Middle frontal gyrus (tissue), 1 donor: ENCODE measurements around the gene OOSP3.
"Not testable (repeated sequence)": the region's sequence is repeated elsewhere in the genome, so short reads cannot be mapped to it uniquely, and the experiment has no call there.

Experiments
- DNase-seq: peaks from one replicate; pipeline ENCODE4 v3.0.0-alpha.2; 2015; ENCODE audit warnings: low spot score; ENCODE audit errors: extremely low spot score

The OOSP3 gene

DNA sequence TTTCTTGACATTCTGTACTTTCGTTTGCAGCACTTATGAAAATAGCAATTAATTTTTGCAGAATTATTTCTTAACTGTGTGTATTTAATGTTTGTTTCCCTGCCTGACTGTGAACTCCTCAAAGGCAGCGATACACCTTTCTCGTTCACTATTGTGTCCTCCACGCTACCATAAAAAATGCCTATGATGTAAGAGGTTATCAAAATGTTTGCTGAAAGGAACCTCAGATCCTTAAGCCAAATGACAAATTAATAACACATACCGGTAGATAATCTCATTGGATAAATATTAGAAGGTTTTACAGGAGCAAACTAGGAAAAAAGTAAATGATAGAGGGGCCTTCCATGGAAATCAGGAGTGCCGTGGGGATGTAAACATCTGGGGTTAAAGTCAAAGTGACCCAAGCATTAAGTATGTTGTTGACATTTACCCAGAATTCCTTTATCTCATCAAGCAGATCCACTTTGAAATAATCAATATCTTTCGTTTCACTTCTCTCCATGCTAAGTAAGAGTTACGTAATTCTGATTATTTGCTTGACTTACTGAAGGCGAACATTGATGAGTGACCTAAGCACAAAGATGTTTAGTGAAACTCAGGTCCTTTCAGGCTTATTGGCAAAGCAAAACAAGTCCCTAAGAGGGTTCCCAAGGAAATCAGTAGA lies 2.6 kb upstream of the OOSP3 start:
- DNase-seq, result no peak

DNA sequence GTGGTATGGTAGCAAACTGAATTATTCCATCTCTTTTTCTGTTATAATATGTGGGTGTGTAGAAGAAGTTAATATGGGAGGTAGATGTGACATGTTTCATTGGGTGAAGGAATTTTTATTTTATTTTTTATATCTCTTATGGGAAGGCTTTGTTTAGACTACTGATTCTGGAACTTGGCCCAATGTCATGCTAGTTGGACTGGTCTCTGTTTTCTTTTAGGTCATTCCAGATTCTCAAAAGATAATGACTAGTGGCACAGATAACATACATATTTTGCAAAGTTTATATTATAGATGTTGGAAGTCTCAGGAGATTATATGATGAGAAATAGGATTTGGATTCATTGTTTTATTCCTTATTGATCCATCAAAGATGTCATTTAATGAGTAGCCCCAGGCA lies 1.3 kb upstream of the OOSP3 start:
- no peak for DNase-seq

DNA sequence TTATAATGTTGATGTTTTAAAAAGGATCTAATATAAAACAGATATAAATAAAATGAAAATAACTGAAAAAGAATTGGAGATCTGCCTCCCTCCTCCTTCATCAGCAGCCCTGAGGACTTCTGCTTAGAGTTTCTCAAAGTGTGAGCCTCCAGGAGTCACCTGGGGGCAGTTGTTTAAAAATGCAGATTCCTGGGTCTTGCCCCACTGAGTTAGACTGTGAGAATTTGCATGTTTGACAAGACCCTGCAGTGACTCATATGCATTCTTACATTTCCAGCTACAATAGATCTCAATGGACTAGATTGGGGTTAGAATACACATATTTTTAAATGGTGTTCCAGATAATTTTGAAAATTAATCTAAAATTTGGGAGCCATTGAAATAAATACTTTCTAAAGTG lies 798 bp upstream of the OOSP3 start:
- no peak for DNase-seq

DNA sequence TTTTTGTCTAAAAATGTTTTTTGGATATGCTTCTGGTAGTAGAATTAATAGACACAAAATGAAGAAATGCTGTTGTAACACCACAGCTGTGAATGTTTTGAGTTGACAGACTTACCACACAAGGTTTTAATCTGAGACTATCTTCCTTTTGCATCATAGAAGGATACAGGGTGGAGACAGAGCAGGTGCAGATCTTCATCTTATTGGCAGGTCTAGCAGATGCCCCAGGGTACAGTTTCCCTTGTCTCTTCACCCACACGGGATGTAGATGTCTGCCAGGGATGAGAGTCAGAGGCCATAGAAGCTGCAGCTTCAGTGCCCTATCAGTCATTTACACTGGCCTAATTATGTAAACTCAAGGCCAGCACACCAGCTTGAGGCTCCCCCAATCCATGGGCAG lies 985 bp downstream of the OOSP3 start:
- no peak for DNase-seq

DNA sequence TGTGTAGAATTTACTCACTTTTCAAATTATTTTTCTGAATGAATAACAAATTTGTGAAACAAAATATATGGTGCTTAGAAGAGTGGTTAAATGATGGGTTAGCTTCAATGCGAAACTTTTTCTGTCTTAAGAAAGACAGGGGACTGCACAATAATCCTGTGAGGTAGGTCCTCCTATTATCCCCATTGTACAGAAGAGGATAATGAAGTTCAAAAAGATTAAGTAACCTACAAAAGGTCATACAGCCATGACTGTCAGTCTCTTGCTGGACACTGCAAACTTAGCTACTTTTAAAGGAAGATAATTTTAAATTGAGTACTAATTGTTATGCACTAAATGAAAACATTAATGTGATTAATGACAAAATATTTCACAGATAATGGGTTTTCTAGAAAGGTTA lies 5.0 kb downstream of the OOSP3 start:
- DNase-seq, result no peak

DNA sequence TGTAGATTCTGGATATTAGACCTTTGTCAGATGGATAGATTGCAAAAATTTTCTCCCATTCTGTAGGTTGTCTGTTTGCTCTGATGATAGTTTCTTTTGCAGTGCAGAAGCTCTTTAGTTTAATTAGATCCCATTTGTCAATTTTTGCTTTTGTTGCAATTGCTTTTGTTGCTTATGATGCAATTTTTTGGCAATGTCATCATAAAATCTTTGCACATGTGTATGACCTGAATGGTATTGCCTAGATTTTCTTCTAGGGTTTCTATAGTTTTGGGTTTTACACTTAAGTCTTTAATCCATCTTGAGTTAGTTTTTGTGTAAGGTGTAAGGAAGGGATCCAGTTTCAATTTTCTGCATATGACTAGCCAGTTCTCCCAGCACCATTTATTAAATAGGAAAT lies 8.6 kb downstream of the OOSP3 start:
- not testable (repeated sequence) for DNase-seq

DNA sequence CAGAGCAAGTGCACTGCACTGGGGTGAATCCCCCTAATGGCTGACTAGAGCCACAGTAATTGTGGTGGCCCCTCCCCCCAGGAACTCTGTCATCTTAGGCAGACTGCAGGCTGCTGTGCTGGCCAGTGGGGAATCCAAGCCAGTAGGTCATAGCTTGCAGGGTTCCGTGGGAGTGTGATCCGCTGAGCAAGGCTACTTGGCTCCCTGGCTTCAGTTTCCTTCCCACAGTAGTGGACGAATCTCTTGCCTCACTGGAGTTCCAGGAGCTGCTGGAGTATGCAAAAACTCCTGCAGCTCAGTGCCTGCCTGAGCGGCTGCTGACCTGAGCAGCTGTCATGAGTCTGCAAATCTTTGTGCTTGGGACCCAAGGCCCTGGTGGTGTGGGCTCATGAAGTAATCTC lies 13.2 kb downstream of the OOSP3 start:
- DNase-seq, result no peak

DNA sequence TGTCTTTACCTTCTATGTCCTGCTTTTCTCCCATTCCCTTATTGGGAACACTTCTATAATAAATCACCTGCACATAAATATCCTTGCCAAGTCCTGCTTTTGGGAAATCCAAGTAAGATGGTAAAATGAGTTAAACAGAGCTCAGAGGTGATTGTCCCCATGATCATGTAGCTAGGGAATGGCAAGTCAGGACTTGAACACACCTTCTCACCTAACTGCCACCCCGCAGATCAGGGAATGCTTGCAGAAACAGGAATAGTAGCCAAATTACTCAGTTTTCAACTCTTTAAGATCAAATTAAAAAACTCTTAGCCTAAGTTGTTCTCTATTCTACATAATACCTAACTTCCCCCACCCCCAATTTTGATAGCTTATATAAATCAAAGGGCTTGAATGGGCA lies 16.0 kb downstream of the OOSP3 start:
- no peak for DNase-seq

DNA sequence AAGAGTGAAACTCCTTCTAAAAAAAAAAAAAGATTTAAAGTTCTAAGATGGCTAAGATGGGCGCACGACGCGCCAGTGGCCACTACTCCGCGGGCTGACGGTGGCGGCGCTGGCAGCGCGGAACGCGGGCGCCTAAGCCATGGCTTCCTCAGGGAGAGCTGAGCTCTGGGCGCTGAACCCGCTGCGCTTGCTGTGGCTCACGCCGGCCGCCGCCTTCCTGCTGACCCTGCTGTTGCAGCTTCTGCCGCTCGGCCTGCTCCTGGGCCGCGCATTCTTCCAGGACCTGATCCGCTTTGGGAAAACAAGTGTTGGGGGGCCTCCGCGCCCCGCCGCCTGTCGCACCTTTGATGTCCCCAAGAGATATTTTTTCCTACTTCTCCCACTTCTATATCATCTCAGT lies 19.5 kb downstream of the OOSP3 start:
- DNase-seq, result no peak

DNA sequence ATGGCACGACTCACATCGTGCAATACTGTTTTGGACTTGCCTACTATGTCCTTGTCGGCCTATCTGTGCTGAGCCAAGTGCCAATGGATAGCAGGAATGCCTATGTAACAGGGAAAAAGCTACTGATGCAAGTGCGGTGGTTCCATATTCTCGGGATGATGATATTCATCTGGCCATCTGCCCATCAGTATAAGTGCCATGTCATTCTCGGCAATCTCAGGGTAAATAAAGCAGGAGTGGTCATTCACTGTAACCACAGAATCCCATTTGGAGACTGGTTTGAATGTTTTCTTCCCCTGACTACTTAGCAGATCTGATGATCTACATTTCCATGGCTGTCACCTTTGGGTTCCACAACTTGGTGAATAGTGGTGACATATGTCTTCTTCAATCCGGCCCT lies 20.1 kb downstream of the OOSP3 start:
- DNase-seq, result no peak

DNA sequence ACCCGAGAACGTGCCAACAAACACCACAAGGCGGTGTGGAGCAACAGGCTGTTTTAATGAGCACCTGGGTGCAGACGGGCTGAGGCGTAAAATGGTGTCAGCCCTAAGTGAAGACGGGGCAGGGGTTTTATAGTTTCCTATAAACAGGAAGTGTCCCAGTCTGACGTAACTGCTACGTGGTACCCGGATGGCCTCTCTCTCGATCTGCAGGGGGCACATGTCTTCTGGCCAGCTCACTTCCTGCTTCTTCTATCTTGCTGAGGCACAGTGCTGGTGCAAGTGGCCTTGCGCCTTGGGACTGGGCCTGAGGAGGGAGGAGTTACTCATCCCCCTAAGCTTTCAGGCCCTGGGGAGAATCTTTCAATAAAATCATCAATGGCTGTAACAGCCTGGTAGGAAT lies 20.9 kb downstream of the OOSP3 start:
- no peak for DNase-seq

DNA sequence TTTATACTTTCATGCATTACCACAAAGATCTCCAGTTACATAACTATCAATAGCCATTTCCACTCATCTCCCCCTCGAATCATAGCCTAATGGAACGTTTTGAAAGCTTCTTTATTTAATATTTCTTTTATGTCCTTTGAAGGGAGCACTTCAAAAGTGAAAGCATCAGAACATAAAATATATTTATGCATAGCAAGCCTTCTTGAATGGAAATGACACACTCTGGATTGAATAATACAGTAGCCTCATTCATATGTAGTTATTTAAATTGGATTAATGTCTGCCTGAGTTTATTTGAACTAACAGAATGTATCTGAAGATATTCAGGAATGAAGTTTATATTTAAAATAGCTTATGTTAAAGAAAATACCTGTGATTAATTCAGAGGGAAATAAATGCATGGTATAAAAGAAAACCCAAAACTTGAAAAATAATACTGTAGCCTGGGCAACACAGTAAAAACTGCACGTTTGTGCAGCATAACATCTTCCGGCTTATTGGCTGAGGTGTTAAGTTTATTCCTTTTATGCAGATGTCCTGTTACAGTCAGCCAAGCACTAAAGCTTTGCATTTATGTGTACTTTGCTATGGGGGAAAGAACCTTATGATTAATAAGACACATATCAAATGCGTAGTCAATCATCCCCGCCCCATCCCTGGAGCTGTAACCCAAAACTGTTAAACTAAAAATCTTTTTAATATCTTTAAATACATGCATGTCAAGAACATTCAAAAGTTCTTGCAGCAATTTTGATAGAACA lies 22.0 kb downstream of the OOSP3 start:
- no peak for DNase-seq

DNA sequence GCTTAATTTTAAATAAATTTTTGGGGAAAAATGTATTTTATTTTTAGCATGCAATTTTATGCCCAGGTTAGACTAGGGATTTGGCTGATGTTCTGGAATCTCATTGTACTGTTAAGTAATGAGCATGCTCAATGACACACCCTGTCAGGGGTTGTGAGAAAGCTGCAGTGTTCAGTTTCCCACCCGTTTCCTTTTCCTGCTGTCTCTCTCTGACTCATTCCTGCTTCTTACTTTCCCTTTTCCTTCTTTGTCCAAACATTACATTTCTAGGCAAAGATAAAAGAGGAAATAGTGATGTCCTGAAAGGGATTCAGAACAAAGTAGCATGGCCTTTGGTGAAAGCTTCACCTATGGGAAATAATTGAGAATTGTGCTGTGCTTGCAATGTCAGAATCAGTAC lies 22.7 kb downstream of the OOSP3 start:
- DNase-seq, result no peak

DNA sequence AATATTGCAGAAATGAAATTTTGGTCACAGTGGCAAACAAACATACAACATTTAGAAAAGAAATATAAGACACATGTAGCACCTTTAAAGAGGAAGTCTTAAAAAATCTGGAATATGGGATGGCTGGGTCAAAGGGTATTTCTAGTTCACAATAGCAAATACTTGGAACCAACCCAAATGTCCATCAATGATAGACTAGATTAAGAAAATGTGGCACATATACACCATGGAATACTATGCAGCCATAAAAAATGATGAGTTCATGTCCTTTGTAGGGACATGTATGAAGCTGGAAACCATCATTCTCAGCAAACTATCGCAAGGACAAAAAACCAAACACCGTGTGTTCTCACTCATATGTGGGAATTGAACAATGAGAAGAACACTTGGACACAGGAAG lies 25.0 kb downstream of the OOSP3 start:
- DNase-seq, result not testable (repeated sequence)

DNA sequence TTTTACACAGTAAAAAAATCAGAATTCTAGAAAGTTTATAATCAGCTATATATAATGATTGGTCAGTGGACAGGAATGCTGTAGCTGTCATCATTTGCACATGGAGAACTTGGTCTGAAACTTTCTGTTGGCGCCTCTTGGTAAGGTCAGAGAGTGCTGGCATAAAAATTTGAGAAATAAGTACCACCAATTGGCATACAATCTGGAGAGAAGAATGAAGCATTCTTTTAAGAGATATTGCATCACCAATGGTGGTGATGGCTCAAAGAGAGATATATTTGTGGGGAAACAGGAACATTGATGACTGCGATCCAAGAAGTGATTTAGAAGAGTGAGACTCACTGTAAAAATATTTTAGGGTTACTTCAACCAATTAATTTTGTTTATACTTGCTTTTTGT lies 39.9 kb downstream of the OOSP3 start:
- no peak for DNase-seq

DNA sequence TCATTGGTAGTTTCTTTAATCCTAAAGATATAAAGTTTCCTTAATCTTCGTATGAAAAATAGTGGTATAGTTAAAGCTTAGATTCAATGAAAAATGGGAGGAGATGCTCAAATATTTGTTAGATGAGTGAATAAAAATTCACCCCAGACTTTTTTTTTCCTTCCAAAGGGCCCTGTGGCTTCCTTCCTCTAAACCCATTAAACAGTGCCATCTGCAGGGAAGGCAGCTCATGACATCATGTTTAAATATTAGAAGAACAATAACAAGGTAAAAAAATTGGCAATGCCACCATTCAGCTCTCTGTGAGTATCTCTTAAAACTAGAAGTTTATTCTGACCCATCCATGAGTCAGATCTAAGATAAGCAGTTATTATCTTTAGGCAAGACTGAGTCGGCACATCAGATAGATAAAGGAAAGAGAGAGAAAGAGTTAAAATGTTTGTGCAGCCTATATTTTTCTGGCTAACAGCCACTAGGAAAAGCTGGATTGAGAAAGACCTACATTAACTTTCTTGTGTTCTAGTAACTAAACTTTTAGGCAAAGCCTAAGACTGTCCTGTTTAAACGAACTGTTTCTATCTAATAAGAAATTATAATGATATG lies 40.5 kb downstream of the OOSP3 start:
- no peak for DNase-seq

DNA sequence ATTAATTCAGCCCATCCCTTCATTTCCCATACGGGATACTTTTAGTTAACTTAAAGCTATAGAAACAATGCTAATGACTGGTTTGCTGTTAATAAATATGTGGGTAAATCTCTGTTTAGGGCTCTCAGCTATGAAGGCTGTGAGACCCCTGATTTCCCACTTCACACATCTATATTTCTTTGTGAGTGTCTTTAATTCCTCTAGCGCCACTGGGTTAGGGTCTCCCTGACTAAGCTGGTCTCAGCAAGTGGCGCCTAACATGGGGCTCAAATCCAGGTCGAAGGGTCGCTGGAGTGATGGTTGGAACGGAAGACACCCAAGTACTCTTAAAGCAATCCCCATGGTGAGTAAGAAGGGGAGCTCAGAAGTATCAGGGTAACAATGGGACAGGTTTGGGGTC lies 45.2 kb downstream of the OOSP3 start:
- no peak for DNase-seq

DNA sequence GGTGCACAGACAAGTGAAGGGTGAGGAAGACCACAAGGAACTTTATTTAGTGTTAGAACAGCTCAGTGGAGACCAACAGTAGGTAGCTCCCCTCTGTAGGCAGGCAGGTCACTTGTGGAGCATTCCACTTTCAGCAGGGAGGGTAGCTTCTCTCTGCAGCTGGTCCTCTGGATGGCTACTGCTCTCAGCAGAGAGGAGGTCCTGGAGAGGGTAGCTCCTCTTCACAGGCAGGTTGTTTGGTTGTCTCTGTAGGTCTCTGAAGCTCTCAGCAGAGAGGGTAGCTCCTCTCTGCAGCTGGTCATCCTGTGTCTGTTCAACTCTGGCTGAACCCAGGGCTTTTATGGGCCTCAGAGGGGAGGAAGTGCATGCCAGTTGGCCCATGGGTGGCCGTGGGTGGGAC lies 53.1 kb downstream of the OOSP3 start:
- DNase-seq, result no peak

DNA sequence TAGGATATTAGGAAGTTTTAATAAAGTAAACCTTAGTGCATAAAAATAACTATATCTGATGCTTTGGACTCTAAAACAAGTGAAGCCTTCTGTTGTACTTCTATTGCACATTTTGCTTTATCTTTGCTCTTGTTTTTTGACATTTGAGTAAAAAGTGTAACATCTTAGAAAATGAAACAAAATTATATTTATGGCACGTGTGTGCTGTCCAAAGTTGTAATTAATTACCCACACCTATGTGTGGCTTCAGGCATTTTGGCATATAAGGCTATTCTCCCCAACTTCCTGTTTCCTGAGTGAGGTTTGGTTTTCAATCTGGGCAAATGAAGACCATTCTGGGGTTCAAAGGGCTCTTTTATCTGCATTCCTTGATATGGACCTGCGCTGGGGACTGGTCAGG lies 59.5 kb downstream of the OOSP3 start, which contains the start of gene OOSP1:
Gene OOSP1, plus strand, starts transcription at position 301 of the 400 bp plus-strand sequence. Its CDS starts 23 bp downstream, at position 324.
- DNase-seq, result no peak

DNA sequence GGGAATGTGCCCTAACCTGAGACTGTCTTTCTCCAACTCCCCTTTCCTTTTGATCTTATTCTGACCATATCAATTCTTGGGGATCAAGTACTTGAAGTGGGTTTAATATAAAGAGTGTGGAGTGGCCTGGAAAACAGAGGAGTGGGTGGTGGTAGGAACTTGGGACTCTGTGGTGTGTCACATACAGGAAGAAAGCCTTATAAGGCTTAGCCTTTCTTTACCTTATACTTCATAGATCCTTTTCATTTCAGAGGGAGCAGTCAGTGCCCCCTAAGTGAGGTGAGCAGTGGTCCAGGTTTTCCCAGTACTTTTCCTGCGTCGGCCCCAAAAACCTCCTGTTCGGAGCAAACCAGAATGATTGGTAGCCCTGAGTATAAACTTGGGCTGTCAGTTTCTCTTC lies 60.1 kb downstream of the OOSP3 start:
- DNase-seq, result no peak

DNA sequence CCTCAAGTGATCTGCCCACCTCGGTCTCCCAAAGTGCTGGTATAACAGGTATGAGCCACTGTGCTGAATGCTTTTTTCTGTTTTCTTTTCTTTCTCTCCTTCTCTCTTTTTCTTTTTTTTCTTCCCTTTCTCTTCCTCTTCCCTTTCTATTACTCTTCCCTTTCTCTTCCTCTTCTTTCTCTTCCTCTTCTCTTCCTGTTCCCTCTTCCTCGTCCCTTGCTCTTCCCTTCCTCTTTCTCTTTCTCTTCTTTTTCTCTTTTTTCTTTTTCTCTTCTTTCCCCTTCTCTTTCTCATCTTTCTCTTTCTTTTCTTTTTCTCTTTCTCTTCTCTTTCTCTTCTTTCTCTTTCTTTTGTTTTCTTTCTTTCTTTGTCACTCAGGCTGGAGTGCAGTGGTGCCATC lies 60.9 kb downstream of the OOSP3 start:
- DNase-seq, result no peak

DNA sequence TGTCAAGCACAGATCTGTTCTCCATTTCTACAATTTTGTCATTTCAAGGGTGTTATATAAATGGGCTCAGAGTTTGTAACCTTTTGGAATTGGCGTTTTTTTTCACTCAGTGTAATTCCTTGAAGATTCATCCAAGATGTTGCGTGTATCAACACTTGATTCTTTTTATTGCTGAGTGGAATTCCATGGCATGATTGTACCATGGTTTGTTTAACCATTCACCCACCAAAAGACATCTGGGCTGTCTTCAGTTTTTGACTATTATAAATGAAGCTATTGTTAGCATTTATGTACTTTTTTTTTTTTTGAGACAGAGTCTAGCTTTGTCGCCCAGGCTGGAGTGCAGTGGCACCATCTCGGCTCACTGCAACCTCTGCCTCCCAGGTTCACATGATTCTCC lies 62.5 kb downstream of the OOSP3 start:
- no peak for DNase-seq
